ENCODE data around the gene BNC2. TPM values are rescaled to one million over a fixed set of nuclear protein-coding genes. Genes with fewer than 3 reads are reported as not detected.

Gene BNC2
- total RNA-seq, 1 donor = 53.9 TPM

DNA sequence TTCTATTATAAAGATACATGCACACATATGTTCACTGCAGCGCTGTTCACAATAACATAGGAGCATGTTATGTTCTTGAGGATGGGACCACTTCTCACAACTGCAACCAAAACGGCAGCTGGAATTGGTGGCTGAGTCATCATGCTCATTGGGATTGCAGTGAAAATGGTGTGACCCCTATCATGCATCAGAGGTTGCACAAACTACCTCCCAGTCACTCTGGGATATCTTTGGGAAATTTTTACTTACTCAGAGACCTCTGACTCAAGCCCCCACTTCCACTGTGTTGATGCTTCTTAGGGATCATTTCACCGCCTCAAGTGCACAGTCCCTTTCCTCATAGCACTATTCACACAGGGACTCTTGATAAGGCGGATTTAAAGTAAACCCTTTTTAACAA, 474.1 kb downstream of the BNC2 start:
- Histone ChIP-seq H3K9me3 (ENCODE audit: low read depth, low read length) (no peaks in the 10 kb centered on the region), H3K4me3 (ENCODE audit: insufficient read depth, low read length) (no peak overlapping the region), H3K36me3 (ENCODE audit: insufficient read depth, low read length) (no peaks in the 10 kb centered on the region), H3K4me2 (ENCODE audit: insufficient read depth, low read length) (no peak overlapping the region), H3K79me2 (ENCODE audit: insufficient read depth, low read length) (no peaks in the 10 kb centered on the region), H3K27me3 (ENCODE audit: insufficient read depth, low read length) (no peaks in the 10 kb centered on the region), H2AFZ (ENCODE audit: low read length) (no peak overlapping the region), H4K20me1 (ENCODE audit: insufficient read depth, low read length) (no peaks in the 10 kb centered on the region), H3K4me1 (ENCODE audit: insufficient read depth, low read length) (peaks cover 16% of the 10 kb centered on the region), H3K27ac (ENCODE audit: low read depth, low read length) (no peak overlapping the region)
- TF ChIP-seq, protein P1, sequence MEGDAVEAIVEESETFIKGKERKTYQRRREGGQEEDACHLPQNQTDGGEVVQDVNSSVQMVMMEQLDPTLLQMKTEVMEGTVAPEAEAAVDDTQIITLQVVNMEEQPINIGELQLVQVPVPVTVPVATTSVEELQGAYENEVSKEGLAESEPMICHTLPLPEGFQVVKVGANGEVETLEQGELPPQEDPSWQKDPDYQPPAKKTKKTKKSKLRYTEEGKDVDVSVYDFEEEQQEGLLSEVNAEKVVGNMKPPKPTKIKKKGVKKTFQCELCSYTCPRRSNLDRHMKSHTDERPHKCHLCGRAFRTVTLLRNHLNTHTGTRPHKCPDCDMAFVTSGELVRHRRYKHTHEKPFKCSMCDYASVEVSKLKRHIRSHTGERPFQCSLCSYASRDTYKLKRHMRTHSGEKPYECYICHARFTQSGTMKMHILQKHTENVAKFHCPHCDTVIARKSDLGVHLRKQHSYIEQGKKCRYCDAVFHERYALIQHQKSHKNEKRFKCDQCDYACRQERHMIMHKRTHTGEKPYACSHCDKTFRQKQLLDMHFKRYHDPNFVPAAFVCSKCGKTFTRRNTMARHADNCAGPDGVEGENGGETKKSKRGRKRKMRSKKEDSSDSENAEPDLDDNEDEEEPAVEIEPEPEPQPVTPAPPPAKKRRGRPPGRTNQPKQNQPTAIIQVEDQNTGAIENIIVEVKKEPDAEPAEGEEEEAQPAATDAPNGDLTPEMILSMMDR (IDR thresholded peaks at IDR 0.05; ENCODE audit: extremely low read depth, low read depth, low read length) = no peak
- no peak for DNase-seq (ENCODE audit: insufficient read length, low spot score, missing footprints)

DNA sequence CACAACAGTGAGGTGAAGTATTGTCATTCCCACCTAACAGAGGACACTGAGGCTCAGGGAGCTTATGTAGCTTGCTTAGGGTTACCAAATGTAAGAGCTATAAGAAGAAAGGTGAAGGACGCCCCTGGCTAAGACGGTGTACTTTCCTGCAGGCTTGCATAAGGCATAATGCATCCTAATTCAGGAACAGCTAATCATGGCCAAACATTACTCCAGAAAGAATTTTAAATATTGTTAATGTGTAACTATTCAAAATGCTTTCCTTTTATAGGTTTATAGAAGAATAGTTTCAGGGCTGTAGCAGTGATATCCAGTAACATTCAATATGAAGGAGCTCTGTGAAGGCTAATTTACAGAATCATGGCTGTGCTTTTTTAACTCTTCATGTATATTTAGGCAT, 479.1 kb downstream of the BNC2 start:
- no peaks in the 10 kb centered on the region for H3K9me3 ChIP-seq (ENCODE audit: low read depth, low read length)
- H3K27ac ChIP-seq (ENCODE audit: low read depth, low read length) = no peak overlapping the region
- H2AFZ ChIP-seq (ENCODE audit: low read length) = no peak overlapping the region
- no peak overlapping the region for H3K4me2 ChIP-seq (ENCODE audit: insufficient read depth, low read length)
- H3K4me1 ChIP-seq (ENCODE audit: insufficient read depth, low read length) = peaks cover 4% of the 10 kb centered on the region
- H3K36me3 ChIP-seq (ENCODE audit: insufficient read depth, low read length) = no peaks in the 10 kb centered on the region
- TF ChIP-seq, protein P1 (IDR thresholded peaks at IDR 0.05; ENCODE audit: extremely low read depth, low read depth, low read length) = no peak
- no peaks in the 10 kb centered on the region for H3K79me2 ChIP-seq (ENCODE audit: insufficient read depth, low read length)
- no peaks in the 10 kb centered on the region for H4K20me1 ChIP-seq (ENCODE audit: insufficient read depth, low read length)
- DNase-seq (ENCODE audit: insufficient read length, low spot score, missing footprints) = no peak
- H3K4me3 ChIP-seq (ENCODE audit: insufficient read depth, low read length) = no peak overlapping the region
- no peaks in the 10 kb centered on the region for H3K27me3 ChIP-seq (ENCODE audit: insufficient read depth, low read length)

DNA sequence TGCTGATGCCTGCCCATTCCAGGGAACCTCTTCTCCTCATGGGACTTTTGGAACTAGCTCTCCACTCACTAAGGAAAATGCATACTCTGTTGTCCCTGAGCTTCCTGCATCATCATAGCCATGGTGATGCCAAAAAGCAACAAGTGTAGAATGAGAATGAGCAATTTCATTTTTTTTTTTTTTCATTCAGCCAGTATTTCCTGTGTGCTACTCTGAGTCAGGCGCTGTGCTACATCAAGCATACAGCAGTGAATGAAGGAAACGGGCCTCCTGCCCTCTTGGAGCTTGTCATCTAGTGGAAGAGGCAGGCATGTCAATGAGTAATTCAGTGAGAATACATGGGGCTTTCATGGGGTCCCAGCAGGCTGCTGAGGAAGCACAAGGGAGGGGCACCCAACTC, 483.1 kb downstream of the BNC2 start:
- Histone ChIP-seq H3K4me3 (ENCODE audit: insufficient read depth, low read length) (no peak overlapping the region), H3K27me3 (ENCODE audit: insufficient read depth, low read length) (no peaks in the 10 kb centered on the region), H3K36me3 (ENCODE audit: insufficient read depth, low read length) (no peaks in the 10 kb centered on the region), H3K9me3 (ENCODE audit: low read depth, low read length) (no peaks in the 10 kb centered on the region), H3K27ac (ENCODE audit: low read depth, low read length) (no peak overlapping the region), H4K20me1 (ENCODE audit: insufficient read depth, low read length) (no peaks in the 10 kb centered on the region), H3K79me2 (ENCODE audit: insufficient read depth, low read length) (no peaks in the 10 kb centered on the region), H2AFZ (ENCODE audit: low read length) (no peak overlapping the region), H3K4me1 (ENCODE audit: insufficient read depth, low read length) (peaks cover 15% of the 10 kb centered on the region), H3K4me2 (ENCODE audit: insufficient read depth, low read length) (no peak overlapping the region)
- DNase-seq (ENCODE audit: insufficient read length, low spot score, missing footprints) = no peak
- TF ChIP-seq, protein P1 (IDR thresholded peaks at IDR 0.05; ENCODE audit: extremely low read depth, low read depth, low read length) = no peak

DNA sequence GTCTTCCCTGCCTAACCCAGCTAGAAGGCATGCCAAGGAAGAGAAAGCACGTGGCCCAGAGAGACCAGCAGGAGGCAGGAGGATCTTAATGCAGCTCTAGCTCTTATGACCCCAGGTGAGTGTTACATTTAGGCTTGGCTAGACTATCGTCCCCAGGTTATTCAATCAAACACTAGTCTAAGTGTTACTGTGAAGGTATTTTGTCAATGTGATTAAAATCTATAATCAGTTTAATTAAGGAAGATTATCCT, 483.7 kb downstream of the BNC2 start:
- Histone ChIP-seq H3K27ac (ENCODE audit: low read depth, low read length) (no peak overlapping the region), H2AFZ (ENCODE audit: low read length) (no peak overlapping the region)

More for the DNA sequence above, 483.7 kb downstream of the BNC2 start:
- Histone ChIP-seq H3K36me3 (ENCODE audit: insufficient read depth, low read length) (no peaks in the 10 kb centered on the region), H3K79me2 (ENCODE audit: insufficient read depth, low read length) (no peaks in the 10 kb centered on the region), H3K27me3 (ENCODE audit: insufficient read depth, low read length) (no peaks in the 10 kb centered on the region), H3K4me3 (ENCODE audit: insufficient read depth, low read length) (no peak overlapping the region), H3K4me2 (ENCODE audit: insufficient read depth, low read length) (no peak overlapping the region), H4K20me1 (ENCODE audit: insufficient read depth, low read length) (no peaks in the 10 kb centered on the region), H3K4me1 (ENCODE audit: insufficient read depth, low read length) (peaks cover 15% of the 10 kb centered on the region), H3K9me3 (ENCODE audit: low read depth, low read length) (no peaks in the 10 kb centered on the region)
- TF ChIP-seq, protein P1 (IDR thresholded peaks at IDR 0.05; ENCODE audit: extremely low read depth, low read depth, low read length) = no peak
- no peak for DNase-seq (ENCODE audit: insufficient read length, low spot score, missing footprints)
